Measurements from ENCODE around the gene TECTB. TPM values are rescaled to one million over a fixed set of nuclear protein-coding genes. Genes with fewer than 3 reads are reported as not detected.

The TECTB gene
- total and polyA plus RNA-seq, 9 of the 15 experiments (the other 6 are each of a cell fraction or from before 2014, with no cell fraction given) = not detected

GRCh38 chr10:112352044-112352443 is 68.8 kb downstream of the TECTB start (continued):
- TF ChIP-seq STAT6 (CRISPR knock-in tag; IDR thresholded peaks at IDR 0.05) (no peak), NFXL1 (CRISPR knock-in tag; IDR thresholded peaks at IDR 0.05) (no peak)

GRCh38 chr10:112353046-112353445 is 69.8 kb downstream of the TECTB start:
- no TSS peak for BruUV-seq (replicated peaks)
- in situ Hi-C loops (cut with MboI) = no loop called here
- Histone ChIP-seq H2AFZ (ENCODE audit: low read depth, low read length) (no peak overlapping the region), H3K4me2 (ENCODE audit: insufficient read depth, low read length) (no peak overlapping the region), H3K4me1 (replicated peaks in 1 of 2; ENCODE audit: control insufficient read depth in 2 of 2, insufficient read depth in 2 of 2, low read length in 2 of 2) (0 out of 5 replicates have a peak, but pooled peaks cover 0 to 6% of the 10 kb centered on the region in 2 experiments), H3K27ac (ENCODE audit: extremely low read depth, low read depth, low read length) (no peak overlapping the region), H3K4me3 (no peak overlapping the region), H3K9me3 (replicated peaks; ENCODE audit: control insufficient read depth, insufficient read depth, low read depth, low read length) (no peaks in the 10 kb centered on the region), H3K27me3 (ENCODE audit: control insufficient read depth in 2 of 2, insufficient read depth in 2 of 2, low read length in 2 of 2) (peaks cover 0 to under 1% of the 10 kb centered on the region in 2 experiments; a peak in 1 of 5 replicates), H3K36me3 (ENCODE audit: control insufficient read depth, insufficient read depth, low read length) (no peaks in the 10 kb centered on the region), H3K9ac (ENCODE audit: insufficient read depth in 1 of 2, low read depth in 2 of 2, low read length in 2 of 2) (no peak overlapping the region), H4K20me1 (replicated peaks; ENCODE audit: control insufficient read depth, insufficient read depth, low read length) (no peaks in the 10 kb centered on the region), H3K9me1 (ENCODE audit: control insufficient read depth, insufficient read depth, low read length) (no peaks in the 10 kb centered on the region), H3K79me2 (ENCODE audit: control insufficient read depth, insufficient read depth, low read length) (no peaks in the 10 kb centered on the region)
- no peak for ATAC-seq
- POLR2A ChIA-PET = no interaction called here
- DNase-seq (ENCODE audit: extremely low read depth in 1 of 4, low spot score in 3 of 4) = no peak
- FAIRE-seq = no peak
- CTCF ChIA-PET (ENCODE audit: low intra/inter-chr PET ratio) = no interaction called here
- intact Hi-C loops (cut with micrococcal nuclease) = no loop called here
- TF ChIP-seq XRCC5 (IDR thresholded peaks at IDR 0.05; ENCODE audit: low read depth, low read length) (no peak), CREB5 (CRISPR knock-in tag; IDR thresholded peaks at IDR 0.05) (no peak), CBX3 (IDR thresholded peaks at IDR 0.05; ENCODE audit: borderline replicate concordance in 1 of 2, low read length in 2 of 2) (no peak), ARID4B (CRISPR knock-in tag; IDR thresholded peaks at IDR 0.05) (no peak), FOSL1 (tag; conservative IDR thresholded peaks at IDR 0.05) (no peak), PHTF2 (CRISPR knock-in tag; IDR thresholded peaks at IDR 0.05) (no peak), TRIM25 (IDR thresholded peaks at IDR 0.05; ENCODE audit: borderline replicate concordance) (no peak), SMAD2 (IDR thresholded peaks at IDR 0.05; ENCODE audit: low read depth, low read length) (no peak), PTTG1 (tag; IDR thresholded peaks at IDR 0.05; ENCODE audit: low read depth) (no peak)
